Left lung (tissue), 10 donors: ENCODE data around the gene PROM2. TPM values are rescaled to one million over a fixed set of nuclear protein-coding genes. Genes with fewer than 3 reads are reported as not detected.

ENCODE experiments used
- ATAC-seq: fragments of 200-7000 bp; cut with Tn5 transposase; one replicate; pipeline ENCODE4 v1.9.1; 2020; ENCODE audit warnings: moderate library complexity
- DNase-seq, 4 donors: peaks; one replicate each; pipeline ENCODE4 v3.0.0-alpha.2; 2013 to 2020
- H3K27ac ChIP-seq, 2 donors: fragments of 200-600 bp; sonication (generic) in 1 of 2; one replicate each; pipeline versions ENCODE4 v1.5.0 to v1.8.0; 2020 to 2021
- H3K27me3 ChIP-seq, 2 donors: fragments of 200-600 bp; sonication (generic) in 1 of 2; one replicate each; pipeline versions ENCODE4 v1.5.0 to v1.8.0; 2020 to 2021
- H3K36me3 ChIP-seq, 2 donors: fragments of 200-600 bp; sonication (generic) in 1 of 2; one replicate each; pipeline versions ENCODE4 v1.5.0 to v1.8.0; 2020 to 2021
- H3K4me1 ChIP-seq, 2 donors: fragments of 200-600 bp; one replicate each; pipeline ENCODE4 v1.8.0; 2021
- H3K4me3 ChIP-seq, 2 donors: fragments of 200-600 bp; sonication (generic) in 1 of 2; one replicate each; pipeline versions ENCODE4 v1.5.0 to v1.8.0; 2020 to 2021; ENCODE audit warnings: mild to moderate bottlenecking in 1 of 2
- H3K9me3 ChIP-seq, 2 donors: fragments of 200-600 bp; sonication (generic) in 1 of 2; one replicate each; pipeline versions ENCODE4 v1.5.0 to v1.8.0; 2020 to 2021
- intact Hi-C, 2 donors: fragments of 100-400 bp; cut with DNase I; formaldehyde crosslinking; loops; one replicate each; pipeline versions ENCODE4 v1.11.2 to v1.14.2; 2022
- polyA plus RNA-seq, 6 donors: library from polyadenylated mRNA; unstranded; fragments of 120-200 nt; gene quantifications; one replicate each; pipeline ENCODE4 v1.2.1, GENCODE V29; 2013; ENCODE audit not compliant: insufficient read length in 6 of 6
- total RNA-seq, 2 donors: library from RNA; stranded (reverse); fragmentation: NEBNext Ultra II Directional; extraction: Animal tissue kit (Norgen Biotek cat#: 25700); gene quantifications; one replicate each; pipeline ENCODE4 v1.2.1, GENCODE V29; 2021
- TF ChIP-seq, protein P1 (sequence below), 2 donors: fragments of 200-600 bp; sonication (generic) in 1 of 2; IDR thresholded peaks; one replicate each; pipeline versions ENCODE4 v1.5.0 to v1.8.0; 2021; ENCODE audit warnings: antibody characterized with exemption in 2 of 2
- donor health status: DM: no; HTN: yes; CAD: no.
- donor health status: DM: no; HTN: no; CAD: no.

PROM2 gene
- total and polyA plus RNA-seq, 8 donors: 5.6 to 16.4 (median 15.3) TPM

DNA sequence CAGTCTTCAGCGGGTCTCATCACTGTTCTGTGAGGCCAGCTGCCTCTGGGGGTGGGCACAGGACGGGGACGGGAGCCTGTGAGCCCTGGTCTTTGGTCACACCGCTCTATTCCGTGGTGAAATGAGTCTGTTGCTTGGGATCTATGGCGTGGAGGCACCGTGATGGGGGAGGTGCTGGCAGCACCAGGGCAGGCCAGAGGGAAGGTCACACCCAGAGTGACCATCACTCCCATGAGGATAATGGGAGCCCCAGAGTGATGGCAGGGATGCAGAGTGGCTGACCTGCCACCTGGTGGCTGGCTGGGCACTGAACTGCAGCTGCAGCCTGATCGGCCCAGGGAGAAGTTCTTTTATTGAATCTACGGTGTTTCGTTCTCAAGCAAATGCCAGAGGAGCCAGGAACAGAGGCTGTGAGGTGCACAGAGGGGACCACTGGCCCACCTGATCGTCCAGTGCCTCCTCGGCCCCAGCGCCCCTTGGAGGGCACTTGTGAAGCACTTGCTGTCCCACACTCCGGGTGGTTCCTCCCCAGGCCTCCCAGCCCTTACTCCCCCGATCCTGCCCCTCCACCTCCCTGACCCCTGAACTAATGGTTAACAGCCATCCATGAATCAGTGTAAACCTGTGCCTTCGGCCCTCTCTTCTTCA lies 40.8 kb downstream of the PROM2 start:
- TF ChIP-seq, protein P1, sequence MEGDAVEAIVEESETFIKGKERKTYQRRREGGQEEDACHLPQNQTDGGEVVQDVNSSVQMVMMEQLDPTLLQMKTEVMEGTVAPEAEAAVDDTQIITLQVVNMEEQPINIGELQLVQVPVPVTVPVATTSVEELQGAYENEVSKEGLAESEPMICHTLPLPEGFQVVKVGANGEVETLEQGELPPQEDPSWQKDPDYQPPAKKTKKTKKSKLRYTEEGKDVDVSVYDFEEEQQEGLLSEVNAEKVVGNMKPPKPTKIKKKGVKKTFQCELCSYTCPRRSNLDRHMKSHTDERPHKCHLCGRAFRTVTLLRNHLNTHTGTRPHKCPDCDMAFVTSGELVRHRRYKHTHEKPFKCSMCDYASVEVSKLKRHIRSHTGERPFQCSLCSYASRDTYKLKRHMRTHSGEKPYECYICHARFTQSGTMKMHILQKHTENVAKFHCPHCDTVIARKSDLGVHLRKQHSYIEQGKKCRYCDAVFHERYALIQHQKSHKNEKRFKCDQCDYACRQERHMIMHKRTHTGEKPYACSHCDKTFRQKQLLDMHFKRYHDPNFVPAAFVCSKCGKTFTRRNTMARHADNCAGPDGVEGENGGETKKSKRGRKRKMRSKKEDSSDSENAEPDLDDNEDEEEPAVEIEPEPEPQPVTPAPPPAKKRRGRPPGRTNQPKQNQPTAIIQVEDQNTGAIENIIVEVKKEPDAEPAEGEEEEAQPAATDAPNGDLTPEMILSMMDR (IDR thresholded peaks at IDR 0.05): peak; percentile 58 to 64
- DNase-seq: peak in 2 of 4 donors; percentile 45 to 75
- peak; percentile 81 for ATAC-seq

DNA sequence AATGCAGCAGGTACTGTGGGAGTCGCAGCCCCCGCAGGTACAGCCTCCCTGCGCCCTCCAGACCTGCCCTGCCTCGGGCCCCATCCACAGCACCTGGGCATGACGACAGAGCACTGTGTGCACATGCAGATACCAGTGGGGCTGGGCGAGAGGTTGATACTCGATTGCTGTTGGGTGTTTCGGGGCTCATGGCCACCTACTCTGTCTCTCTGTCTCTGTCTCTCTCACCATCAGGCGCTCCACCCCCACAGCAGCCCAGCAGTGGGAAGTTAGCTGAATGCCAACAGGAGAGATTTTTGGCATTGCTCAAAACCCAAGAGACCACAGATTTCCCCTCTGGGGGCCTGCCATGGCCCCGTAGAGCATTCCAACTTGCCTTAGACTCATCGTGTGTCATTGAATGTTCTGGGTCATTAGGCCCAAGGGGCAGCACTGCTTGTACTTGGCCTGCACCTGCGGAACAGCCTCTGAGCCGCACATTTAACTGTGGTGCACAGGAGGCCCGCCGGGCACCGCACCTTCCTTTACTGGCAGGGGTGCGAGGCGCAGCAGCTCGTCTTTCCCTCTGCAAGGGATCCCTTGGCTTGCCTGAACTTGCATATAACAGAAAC lies 41.7 kb downstream of the PROM2 start:
- peaks cover 0 to 6% of the 10 kb centered on the region in 2 donors for H3K27me3 ChIP-seq
- H3K9me3 ChIP-seq: no peaks in the 10 kb centered on the region
- intact Hi-C loops: no loop called here
- DNase-seq: peak in 1 of 4 donors; percentile 69
- ATAC-seq: no peak
- TF ChIP-seq, protein P1 (IDR thresholded peaks at IDR 0.05): no peak
- H3K36me3 ChIP-seq: no peaks in the 10 kb centered on the region
- no peaks in the 10 kb centered on the region for H3K4me1 ChIP-seq
- H3K27ac ChIP-seq: no peak overlapping the region
- H3K4me3 ChIP-seq: no peak overlapping the region

More for the DNA sequence above, 40.8 kb downstream of the PROM2 start:
- Histone ChIP-seq H3K9me3 (no peaks in the 10 kb centered on the region), H3K27ac (no peak overlapping the region), H3K36me3 (no peaks in the 10 kb centered on the region), H3K27me3 (peaks cover 0 to 6% of the 10 kb centered on the region in 2 donors), H3K4me1 (no peaks in the 10 kb centered on the region), H3K4me3 (no peak overlapping the region)
- intact Hi-C loops: no loop called here

DNA sequence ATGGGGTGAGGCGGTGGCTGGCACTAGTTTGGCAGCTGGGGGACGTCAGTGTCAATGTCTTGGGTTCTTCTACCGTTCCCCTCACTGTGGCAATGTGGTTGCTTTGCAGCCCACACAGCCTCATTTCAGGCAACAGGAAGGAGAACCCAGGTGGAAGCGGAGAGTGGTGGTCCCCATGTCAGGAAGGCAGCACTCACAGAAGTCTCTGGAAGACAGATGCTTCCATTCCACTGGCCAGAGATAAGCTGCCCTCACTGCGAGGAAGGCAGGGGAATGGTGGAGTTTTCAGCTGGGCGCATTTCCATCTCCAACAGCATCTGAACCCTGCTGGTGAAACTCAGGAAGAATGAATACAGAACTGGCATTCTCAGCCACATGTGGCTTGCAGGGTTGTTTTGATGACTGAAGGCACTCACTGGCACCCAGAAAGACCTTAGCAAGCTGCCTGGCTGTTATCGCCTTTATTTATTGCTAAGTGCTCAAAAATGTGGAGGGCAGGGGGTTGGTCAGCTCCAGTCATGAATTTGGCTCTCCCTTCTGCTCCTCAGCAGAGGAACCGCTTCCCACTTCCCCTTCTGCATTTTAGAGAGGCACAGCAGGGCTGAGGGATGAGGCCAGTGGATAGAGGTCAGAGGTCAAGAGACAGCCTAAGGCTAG lies 42.3 kb downstream of the PROM2 start:
- Histone ChIP-seq H3K4me3 (no peak overlapping the region), H3K27me3 (peaks cover 0 to under 1% of the 10 kb centered on the region in 2 donors), H3K4me1 (no peaks in the 10 kb centered on the region), H3K27ac (no peak overlapping the region), H3K36me3 (no peaks in the 10 kb centered on the region), H3K9me3 (no peaks in the 10 kb centered on the region)
- TF ChIP-seq, protein P1 (IDR thresholded peaks at IDR 0.05): no peak
- ATAC-seq (no peak), DNase-seq (no peak)
- intact Hi-C loops: no loop called here

DNA sequence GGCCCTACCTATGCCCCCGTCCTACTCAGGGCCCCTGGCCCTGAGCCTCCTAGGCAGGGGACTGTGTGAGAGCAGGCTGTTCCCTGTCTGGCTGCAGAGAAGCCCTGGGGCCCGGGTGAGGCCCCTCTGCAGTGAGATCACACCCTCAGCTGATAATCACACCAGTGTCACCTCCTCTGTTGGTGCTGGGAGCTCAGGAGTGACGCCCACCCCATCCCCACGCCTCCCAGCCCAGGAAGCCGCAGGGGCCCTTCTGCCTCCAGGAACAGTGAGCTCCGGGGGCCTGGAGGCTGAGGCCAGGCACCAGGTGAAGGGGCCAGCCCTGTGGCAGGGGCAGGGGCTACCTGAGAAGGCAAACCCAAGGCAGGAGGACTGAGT lies 42.9 kb downstream of the PROM2 start:
- TF ChIP-seq, protein P1 (IDR thresholded peaks at IDR 0.05): no peak
- DNase-seq: peak in 1 of 4 donors; percentile 50
- Histone ChIP-seq H3K36me3 (no peaks in the 10 kb centered on the region), H3K4me1 (no peaks in the 10 kb centered on the region), H3K9me3 (no peaks in the 10 kb centered on the region), H3K27ac (no peak overlapping the region), H3K4me3 (no peak overlapping the region), H3K27me3 (no peaks in the 10 kb centered on the region)
- no peak for ATAC-seq
- intact Hi-C loops: no loop called here
